HEK293 (cell line): ENCODE measurements around the gene FAM221A.

Experiments used
- CTCF ChIP-seq: fragments of 450-650 bp; formaldehyde crosslinking; IDR thresholded peaks from 2 replicates; pipeline ENCODE4 v1.5.1; 2016; ENCODE audit warnings: missing biosample characterization, missing genetic modification characterization
- SALL2 ChIP-seq: fragments of 450-650 bp; formaldehyde crosslinking; IDR thresholded peaks from 2 replicates; pipeline ENCODE4 v1.5.0; 2017; ENCODE audit warnings: missing biosample characterization, mild to moderate bottlenecking, missing genetic modification characterization, borderline replicate concordance
- SP3 ChIP-seq: fragments of 450-650 bp; formaldehyde crosslinking; IDR thresholded peaks from 2 replicates; pipeline ENCODE4 v1.5.1; 2016; ENCODE audit warnings: missing biosample characterization, missing genetic modification characterization
- ZBTB1 ChIP-seq: fragments of 450-650 bp; formaldehyde crosslinking; IDR thresholded peaks from 2 replicates; pipeline ENCODE4 v1.5.1; 2016; ENCODE audit warnings: missing biosample characterization, missing genetic modification characterization
- ZNF404 ChIP-seq: fragments of 450-650 bp; formaldehyde crosslinking; IDR thresholded peaks from 2 replicates; pipeline ENCODE4 v1.5.1; 2017; ENCODE audit warnings: missing biosample characterization, missing genetic modification characterization
- ZNF416 ChIP-seq: fragments of 450-650 bp; formaldehyde crosslinking; IDR thresholded peaks from 2 replicates; pipeline ENCODE4 v1.5.1; 2016; ENCODE audit warnings: missing biosample characterization, missing genetic modification characterization
- ZNF600 ChIP-seq: fragments of 450-650 bp; formaldehyde crosslinking; IDR thresholded peaks from 2 replicates; pipeline ENCODE4 v1.5.1; 2016; ENCODE audit warnings: missing biosample characterization, missing genetic modification characterization

- TF ChIP-seq CTCF (tag by site-specific recombination) (no peak), ZNF404 (tag by site-specific recombination) (no peak), ZNF416 (tag by site-specific recombination) (no peak), ZNF600 (tag by site-specific recombination) (no peak), ZBTB1 (tag by site-specific recombination) (no peak), SP3 (tag by site-specific recombination) (no peak), SALL2 (tag by site-specific recombination) (no peak)
Measured at GRCh38 chr7:23714150-23714464, 34.1 kb downstream of the FAM221A start.
